Mucosa of stomach (tissue), 1 donor: ENCODE measurements around the gene NKX6-2.
"Not testable (repeated sequence)": the region's sequence is repeated elsewhere in the genome, so short reads cannot be mapped to it uniquely, and the experiment has no call there.

Experiments used
- H3K27me3 ChIP-seq: one replicate; pipeline ENCODE4 v1.7.0; 2013; ENCODE audit warnings: mild to moderate bottlenecking, low read length; ENCODE audit not compliant: control insufficient read depth, insufficient read depth
- H3K36me3 ChIP-seq: one replicate; pipeline ENCODE4 v1.7.0; 2013; ENCODE audit warnings: low read length; ENCODE audit not compliant: control insufficient read depth, insufficient read depth
- H3K4me1 ChIP-seq: one replicate; pipeline ENCODE4 v1.7.0; 2013; ENCODE audit warnings: mild to moderate bottlenecking, low read length; ENCODE audit not compliant: control insufficient read depth, insufficient read depth
- H3K4me3 ChIP-seq: one replicate; pipeline ENCODE4 v1.7.0; 2013; ENCODE audit warnings: low read length
- H3K9ac ChIP-seq: one replicate; pipeline ENCODE4 v1.7.0; 2013; ENCODE audit warnings: mild to moderate bottlenecking, low read length, moderate library complexity
- H3K9me3 ChIP-seq: one replicate; pipeline ENCODE4 v1.7.0; 2013; ENCODE audit warnings: mild to moderate bottlenecking, low read length, moderate library complexity; ENCODE audit not compliant: control insufficient read depth
- donor health status: Pancreatic carcinoma.

NKX6-2 gene

DNA sequence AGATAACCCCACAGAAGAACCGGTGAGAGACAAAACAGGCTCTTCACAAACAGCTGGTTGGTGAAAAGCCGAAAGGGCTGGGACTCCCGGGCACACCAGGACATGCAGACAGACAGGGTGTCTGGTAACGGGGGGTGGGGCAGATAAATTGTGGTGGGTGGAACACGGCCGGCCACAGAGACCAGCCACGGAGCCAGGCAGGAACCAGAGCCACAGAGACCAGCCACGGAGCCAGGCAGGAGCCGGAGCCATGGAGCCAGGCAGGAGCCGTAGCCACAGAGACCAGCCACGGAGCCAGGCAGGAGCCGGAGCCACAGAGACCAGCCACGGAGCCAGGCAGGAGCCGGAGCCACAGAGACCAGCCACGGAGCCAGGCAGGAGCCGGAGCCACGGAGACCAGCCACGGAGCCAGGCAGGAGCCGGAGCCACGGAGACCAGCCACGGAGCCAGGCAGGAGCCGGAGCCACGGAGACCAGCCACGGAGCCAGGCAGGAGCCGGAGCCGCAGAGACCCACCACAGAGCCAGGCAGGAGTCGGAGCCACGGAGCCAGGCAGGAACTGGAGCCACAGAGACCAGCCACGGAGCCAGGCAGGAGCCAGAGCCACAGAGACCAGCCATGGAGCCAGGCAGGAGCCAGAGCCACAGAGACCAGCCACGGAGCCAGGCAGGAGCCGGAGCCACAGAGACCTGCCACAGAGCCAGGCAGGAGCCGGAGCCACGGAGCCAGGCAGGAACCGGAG, 40.0 kb upstream of the NKX6-2 start:
- not testable (repeated sequence) for H3K4me3 ChIP-seq, H3K4me1 ChIP-seq, H3K9ac ChIP-seq, H3K36me3 ChIP-seq, H3K27me3 ChIP-seq, H3K9me3 ChIP-seq

DNA sequence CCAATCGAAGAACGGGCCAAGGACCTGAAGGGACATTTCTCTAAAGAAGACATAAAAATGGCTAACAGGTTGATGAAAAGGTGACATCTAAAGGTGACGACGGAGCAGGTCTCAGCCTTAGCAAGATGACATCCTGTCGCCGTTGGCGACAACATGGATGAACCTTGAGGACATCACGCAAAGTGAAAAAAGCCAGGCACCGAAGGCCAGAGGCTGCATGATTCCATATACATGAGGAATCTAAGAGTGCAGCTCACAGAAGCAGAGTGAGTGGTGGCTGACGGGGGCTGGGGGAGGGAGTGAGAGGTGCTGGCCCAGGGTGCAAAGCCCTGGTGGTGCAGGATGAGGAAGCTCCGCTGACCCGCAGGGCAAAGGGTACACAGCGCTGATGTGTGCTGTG, 34.1 kb upstream of the NKX6-2 start:
- H3K4me3 ChIP-seq = no peak overlapping the region
- H3K27me3 ChIP-seq = peaks cover 10% of the 10 kb centered on the region
- H3K36me3 ChIP-seq = no peaks in the 10 kb centered on the region
- no peaks in the 10 kb centered on the region for H3K9me3 ChIP-seq
- H3K9ac ChIP-seq = no peak overlapping the region
- no peaks in the 10 kb centered on the region for H3K4me1 ChIP-seq

DNA sequence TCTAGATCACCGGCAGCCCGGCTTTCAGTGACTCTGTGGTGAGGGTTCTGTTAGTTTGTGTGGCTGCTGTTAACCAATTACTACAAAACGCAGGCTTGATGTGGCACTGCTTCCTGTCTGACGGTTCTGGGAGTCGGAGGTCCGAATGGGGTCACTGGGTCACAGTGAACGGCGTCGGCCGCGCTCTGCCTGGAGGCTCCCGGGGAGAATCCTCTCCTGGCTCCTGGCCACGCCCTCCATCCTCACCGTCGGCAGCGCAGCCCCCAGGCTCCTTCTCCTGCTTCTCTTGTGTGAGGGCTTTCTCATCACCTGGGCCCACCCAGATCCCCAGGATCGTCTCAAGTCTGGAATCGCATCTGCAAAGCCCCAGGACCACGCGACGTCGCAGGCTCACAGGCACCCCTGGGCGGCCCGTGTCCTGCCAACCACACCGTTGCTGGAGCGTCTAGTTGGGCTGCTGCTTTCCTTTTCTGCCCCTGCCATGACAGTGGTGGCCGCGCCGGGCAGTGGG, 31.8 kb upstream of the NKX6-2 start:
- H3K9me3 ChIP-seq = no peaks in the 10 kb centered on the region
- no peaks in the 10 kb centered on the region for H3K36me3 ChIP-seq
- H3K4me1 ChIP-seq = peaks cover 3% of the 10 kb centered on the region
- H3K9ac ChIP-seq = no peak overlapping the region
- H3K4me3 ChIP-seq = no peak overlapping the region
- peaks cover 10% of the 10 kb centered on the region for H3K27me3 ChIP-seq

DNA sequence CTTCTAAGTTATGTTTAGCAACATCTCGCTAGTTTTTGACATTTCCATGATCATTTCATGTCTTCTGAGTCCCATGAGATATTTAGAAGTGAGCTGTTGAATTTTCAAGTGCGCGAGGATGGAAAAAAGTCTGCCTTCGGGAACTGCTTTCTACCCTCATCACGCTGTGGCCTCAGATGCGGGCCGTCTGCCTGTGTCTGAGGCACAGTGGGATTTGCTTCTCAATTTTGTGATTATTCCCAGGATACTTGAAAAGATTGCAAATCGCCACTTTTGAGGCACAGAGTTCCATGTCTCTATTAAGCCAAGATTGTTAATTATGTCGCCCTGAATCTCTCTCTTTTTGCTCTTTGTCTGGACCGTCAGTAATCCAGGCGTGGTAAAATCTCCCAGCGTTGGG, 30.8 kb upstream of the NKX6-2 start:
- Histone ChIP-seq H3K9ac (no peak overlapping the region), H3K4me1 (peaks cover 3% of the 10 kb centered on the region), H3K4me3 (no peak overlapping the region), H3K27me3 (peaks cover 10% of the 10 kb centered on the region), H3K9me3 (no peaks in the 10 kb centered on the region), H3K36me3 (no peaks in the 10 kb centered on the region)

DNA sequence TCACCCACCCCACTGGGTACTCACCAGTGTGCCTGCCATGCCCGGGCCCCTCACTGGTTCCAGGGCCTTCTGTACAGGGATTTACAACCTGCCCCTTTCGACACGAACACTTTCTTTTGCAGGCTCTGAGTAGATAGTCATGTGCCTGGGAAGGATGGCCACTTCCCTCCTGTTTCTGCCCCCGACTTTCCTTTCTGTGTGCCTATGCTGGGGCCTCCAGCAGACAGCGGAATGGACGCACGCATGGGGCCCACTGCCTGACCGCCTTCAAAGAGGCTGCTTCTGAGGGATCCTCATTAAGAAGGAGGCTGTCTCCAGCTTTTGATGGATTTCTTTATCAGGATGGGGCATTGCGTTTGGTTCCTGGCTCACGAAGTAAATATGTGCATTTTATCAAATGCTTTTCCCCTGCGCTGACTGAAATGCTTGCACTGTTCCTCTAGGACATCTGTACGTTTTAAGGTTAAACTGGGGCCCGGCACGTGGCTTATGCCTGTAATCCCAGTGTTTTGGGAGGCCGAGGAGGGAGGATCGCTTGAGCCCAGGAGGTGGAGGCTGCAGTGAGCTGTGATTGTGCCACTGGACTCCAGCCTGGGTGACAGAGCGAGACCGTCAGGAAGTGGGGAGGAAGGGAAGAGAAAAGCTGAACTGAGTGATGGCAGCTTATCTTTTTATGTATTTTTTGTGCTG, 29.4 kb upstream of the NKX6-2 start:
- no peaks in the 10 kb centered on the region for H3K9me3 ChIP-seq
- no peak overlapping the region for H3K4me3 ChIP-seq
- no peak overlapping the region for H3K9ac ChIP-seq
- H3K4me1 ChIP-seq = peaks cover 3% of the 10 kb centered on the region
- peaks cover 10% of the 10 kb centered on the region for H3K27me3 ChIP-seq
- H3K36me3 ChIP-seq = no peaks in the 10 kb centered on the region

DNA sequence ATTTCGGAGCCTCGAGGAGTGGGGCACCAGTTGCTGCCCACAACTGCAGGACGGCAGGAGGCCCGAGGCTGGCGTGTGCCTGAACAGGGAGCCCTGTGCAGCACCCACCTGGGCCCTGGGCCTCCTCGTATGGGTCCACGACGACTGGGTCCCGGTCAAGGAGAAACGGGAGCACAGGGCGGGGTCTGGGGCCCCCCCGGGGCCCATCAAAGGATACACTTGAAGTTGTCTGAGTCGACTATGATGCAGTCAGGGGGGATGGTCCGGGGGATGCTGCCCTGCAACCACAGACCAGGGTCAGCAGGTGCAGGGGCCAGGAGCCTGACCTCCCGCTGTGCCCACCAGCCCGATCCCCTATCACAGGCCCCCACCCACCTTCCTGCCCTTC, 28.5 kb upstream of the NKX6-2 start:
- peaks cover 10% of the 10 kb centered on the region for H3K27me3 ChIP-seq
- H3K9me3 ChIP-seq = no peaks in the 10 kb centered on the region
- H3K36me3 ChIP-seq = no peaks in the 10 kb centered on the region

DNA sequence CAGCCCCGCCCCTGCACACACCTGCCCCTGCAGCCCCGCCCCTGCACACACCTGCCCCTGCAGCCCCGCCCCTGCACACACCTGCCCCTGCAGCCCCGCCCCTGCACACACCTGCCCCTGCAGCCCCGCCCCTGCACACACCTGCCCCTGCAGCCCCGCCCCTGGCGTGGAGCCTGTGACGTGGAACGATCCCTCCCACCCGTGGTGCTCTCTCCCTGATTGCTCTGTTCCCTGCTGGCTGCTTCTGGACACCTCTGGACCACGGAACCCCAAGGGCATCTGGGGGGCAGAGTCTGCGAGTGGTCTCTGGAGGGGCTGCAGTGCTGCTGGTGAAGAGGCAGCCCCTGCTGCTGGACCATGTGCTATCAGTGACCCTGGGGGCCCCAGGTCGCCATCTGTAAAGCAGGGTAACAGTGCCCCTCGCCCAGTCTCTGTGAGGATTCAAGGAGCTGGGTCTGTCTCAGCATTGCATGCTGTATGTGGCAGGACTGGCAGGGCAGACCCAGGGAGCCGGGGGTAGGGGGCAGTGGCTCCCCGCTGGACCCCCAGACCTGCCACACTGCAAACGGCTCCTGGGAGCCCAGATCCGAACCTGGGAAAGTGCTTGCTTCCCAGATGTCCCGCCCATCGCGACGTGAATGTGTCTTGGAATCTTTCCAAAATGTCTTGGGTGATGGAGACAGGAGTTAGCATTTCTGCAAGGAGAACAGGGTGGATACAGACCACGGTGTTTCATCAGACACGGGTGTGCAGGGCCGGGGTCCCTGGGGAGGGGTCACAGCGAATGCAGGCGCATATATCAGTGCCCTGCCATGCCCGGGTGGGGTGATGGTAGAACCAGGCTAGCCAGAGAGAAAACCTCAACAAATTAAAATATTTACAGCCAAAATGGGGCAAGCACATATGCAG, 27.9 kb upstream of the NKX6-2 start:
- H3K27me3 ChIP-seq = peaks cover 10% of the 10 kb centered on the region
- no peaks in the 10 kb centered on the region for H3K36me3 ChIP-seq
- no peak overlapping the region for H3K9ac ChIP-seq
- no peak overlapping the region for H3K4me3 ChIP-seq
- no peaks in the 10 kb centered on the region for H3K9me3 ChIP-seq
- peaks cover 3% of the 10 kb centered on the region for H3K4me1 ChIP-seq

More for the DNA sequence above, 28.5 kb upstream of the NKX6-2 start:
- H3K9ac ChIP-seq = no peak overlapping the region
- peaks cover 3% of the 10 kb centered on the region for H3K4me1 ChIP-seq
- H3K4me3 ChIP-seq = no peak overlapping the region

DNA sequence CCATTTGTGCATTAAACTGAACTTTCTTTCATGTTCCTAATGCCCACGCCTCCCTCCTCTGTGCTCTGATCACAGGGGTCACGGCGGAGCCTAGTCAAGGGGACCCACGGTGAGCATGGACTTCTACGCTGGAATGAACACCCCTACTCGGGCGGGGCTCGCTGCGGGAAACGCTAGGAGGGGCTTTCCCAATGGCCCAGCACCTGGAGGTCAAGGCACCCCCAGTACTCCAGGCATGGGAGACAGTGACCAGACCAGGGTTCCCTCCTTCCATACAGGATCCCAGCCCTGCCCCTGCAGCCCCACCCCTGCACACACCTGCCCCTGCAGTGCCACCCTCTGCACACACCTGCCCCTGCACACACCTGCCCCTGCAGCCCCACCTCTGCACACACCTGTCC, 27.1 kb upstream of the NKX6-2 start:
- Histone ChIP-seq H3K4me1 (peaks cover 3% of the 10 kb centered on the region), H3K27me3 (peaks cover 12% of the 10 kb centered on the region), H3K36me3 (no peaks in the 10 kb centered on the region), H3K9me3 (no peaks in the 10 kb centered on the region), H3K9ac (no peak overlapping the region), H3K4me3 (no peak overlapping the region)

DNA sequence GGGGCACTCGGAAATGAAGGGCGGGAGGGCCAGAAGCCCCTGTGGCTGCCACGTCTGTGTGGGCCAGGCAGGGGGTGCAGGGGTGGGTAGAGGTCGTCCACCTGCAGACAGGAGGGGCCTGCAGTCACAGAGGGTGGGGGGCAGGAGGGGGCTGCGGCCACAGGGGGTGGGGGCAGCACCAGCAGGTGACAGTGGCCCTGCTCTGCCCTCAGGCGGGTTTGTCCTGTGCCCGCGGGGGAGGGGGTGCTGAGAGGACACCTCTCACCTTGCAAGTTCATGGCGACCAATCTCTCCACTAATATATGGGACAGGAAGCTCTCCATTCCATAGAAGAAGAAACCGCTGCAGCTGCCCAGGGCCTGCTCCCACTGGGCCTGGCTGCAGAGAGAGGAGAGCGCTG, 26.6 kb upstream of the NKX6-2 start:
- Histone ChIP-seq H3K9me3 (no peaks in the 10 kb centered on the region), H3K36me3 (no peaks in the 10 kb centered on the region), H3K4me1 (peaks cover 3% of the 10 kb centered on the region), H3K9ac (no peak overlapping the region), H3K27me3 (peaks cover 7% of the 10 kb centered on the region), H3K4me3 (no peak overlapping the region)

DNA sequence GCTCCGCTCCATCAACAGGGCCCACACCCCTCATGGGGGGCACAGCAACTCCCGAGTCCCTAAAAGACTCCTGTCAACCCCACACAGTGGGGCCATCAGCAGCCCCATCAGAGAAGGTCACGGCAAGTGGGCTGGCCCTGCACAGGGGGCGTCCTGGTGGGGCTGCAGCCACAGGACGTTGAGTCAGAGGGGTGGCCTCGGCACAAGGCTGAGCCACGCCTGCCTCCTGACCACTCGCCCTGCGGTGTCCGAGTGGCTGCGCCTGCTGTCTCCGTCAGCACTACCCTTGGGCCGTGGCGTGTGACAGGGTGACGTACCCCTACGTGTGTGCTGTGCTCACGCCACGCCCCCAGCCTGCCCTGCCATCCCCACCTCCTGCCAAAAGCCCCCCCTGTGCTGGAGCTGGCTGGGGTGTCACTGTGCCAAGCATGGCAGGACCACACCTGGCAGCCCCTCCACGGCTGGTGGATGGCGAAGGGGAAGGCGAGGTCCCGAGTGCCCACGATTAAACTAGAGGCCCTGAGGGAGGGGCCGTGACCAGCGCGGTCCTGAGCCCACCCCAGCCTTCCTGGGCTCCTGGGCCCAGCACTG, 26.0 kb upstream of the NKX6-2 start:
- H3K27me3 ChIP-seq = peaks cover 7% of the 10 kb centered on the region
- no peaks in the 10 kb centered on the region for H3K36me3 ChIP-seq
- H3K4me3 ChIP-seq = no peak overlapping the region
- H3K9me3 ChIP-seq = no peaks in the 10 kb centered on the region
- peaks cover 3% of the 10 kb centered on the region for H3K4me1 ChIP-seq
- H3K9ac ChIP-seq = no peak overlapping the region

DNA sequence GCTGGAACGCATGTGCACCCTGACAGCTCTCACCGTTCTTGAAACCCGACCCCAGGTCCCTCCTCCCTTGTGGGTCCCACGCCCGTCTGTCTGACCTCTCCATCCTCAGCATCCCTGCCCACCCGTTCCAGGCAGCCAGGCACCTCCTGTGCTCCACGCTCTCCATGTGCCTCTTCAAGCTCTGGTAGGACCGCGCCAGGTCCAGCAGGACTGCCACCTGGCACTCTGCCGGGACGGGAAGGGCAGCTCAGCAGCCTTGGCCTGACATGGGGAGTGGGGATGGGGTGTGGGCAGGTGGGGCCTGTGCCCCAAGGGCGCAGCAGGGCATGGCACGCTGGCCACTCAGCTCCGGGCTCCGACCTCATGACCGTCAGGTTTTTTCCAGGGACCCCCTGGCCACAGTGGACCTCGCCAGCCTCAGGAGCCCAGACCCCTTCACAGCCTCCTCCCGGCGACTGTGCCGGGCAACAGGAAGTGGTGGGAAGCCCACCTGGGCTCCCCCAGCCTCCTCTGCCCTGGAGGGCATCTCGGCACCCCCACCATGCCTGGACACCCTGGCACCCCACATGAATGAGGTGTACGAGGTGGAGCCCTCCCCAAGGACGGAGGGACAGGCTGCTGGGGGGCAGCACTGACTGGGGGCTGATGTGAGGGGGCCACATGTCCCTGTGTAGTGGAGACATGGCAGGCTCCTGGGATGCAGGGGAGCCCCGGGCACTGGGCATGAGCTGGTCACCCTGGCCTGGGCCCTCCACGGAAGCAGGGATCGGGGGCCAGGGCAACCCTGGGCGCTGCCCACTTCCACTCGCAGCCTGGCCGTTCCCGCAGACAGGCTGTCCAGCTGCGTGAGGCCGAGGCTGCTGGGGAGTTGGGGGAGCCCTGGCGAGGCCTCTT, 25.1 kb upstream of the NKX6-2 start:
- Histone ChIP-seq H3K9ac (no peak overlapping the region), H3K4me3 (no peak overlapping the region), H3K36me3 (no peaks in the 10 kb centered on the region), H3K4me1 (peaks cover 3% of the 10 kb centered on the region), H3K27me3 (peaks cover 3% of the 10 kb centered on the region), H3K9me3 (no peaks in the 10 kb centered on the region)
